HG02759 (cell line): ENCODE results near the gene MCM5.
"Not testable (repeated sequence)": the region's sequence is repeated elsewhere in the genome, so short reads cannot be mapped to it uniquely, and the experiment has no call there.

Experiments used
- ATAC-seq: cut with Tn5 transposase; IDR thresholded peaks from one replicate; pipeline ENCODE4 v1.9.1; 2021; ENCODE audit warnings: mild to moderate bottlenecking, moderate library complexity; ENCODE audit not compliant: unreplicated experiment

MCM5 gene

GRCh38 chr22:35430897-35431322 is 31.0 kb downstream of the MCM5 start:
- ATAC-seq = no peak

- no peak for ATAC-seq
Measured at GRCh38 chr22:35431483-35432227, 31.7 kb downstream of the MCM5 start.

GRCh38 chr22:35432228-35432905 is 32.4 kb downstream of the MCM5 start:
- no peak for ATAC-seq

DNA sequence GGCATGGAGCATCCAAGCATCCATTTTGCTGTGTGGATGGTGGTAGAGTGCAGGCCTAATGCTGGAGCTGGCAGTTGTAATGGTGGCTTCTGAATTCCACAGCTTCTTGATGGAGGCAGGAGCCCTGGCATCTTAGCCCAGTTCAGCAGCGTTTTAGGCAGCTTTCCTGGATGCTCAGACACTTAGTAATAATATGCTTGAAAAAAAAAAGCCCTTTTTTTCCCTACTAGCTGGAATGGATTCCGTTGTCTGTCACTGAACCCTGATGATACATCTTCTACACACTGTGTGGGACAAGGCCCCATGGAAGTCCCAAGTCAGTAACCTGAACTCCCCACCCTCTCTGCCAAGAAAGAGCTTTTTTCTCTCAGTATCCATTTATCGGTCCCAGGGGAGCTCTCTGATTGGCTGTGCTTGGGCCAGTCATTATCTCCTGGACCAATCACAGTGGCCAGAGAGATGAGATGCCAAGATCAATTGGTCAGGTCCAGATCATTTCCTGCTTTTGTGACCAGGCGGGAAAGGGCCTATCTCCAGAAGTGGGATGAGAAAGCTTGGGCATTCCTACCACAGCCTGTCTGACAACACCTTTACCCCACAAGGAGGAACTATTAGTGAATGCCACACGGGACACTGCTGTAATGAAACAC is 34.2 kb downstream of the MCM5 start:
- no peak for ATAC-seq

DNA sequence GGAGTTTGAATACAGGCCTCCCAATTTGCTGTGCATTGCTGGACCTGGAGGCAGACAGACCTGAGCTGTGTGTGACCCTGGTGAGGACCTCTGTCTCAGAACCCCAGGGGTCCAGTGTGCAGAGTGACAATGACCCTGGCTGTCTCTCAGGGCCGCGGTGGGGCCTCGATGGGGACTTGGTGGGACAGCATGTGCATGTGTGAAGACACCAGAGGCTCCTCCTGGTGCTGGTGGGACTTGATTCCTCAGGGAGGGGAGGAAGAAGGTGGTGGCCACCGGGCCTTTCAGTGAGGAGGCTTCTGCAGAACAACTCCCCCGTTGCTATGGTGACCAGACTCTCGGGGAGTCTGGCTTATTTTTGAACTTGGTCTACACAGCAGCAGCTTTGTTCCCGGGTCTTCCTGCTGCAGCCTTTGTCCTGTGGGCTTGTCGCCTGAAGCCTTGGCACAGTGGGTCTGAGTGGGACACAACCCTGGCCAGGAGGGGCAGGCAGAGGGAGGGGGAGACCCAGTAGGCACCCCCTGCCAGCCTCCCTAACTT is 35.3 kb downstream of the MCM5 start:
- ATAC-seq = no peak

GRCh38 chr22:35436421-35436820 is 36.5 kb downstream of the MCM5 start:
- no peak for ATAC-seq

- no peak for ATAC-seq
Measured at GRCh38 chr22:35437049-35437448, 37.1 kb downstream of the MCM5 start.

DNA sequence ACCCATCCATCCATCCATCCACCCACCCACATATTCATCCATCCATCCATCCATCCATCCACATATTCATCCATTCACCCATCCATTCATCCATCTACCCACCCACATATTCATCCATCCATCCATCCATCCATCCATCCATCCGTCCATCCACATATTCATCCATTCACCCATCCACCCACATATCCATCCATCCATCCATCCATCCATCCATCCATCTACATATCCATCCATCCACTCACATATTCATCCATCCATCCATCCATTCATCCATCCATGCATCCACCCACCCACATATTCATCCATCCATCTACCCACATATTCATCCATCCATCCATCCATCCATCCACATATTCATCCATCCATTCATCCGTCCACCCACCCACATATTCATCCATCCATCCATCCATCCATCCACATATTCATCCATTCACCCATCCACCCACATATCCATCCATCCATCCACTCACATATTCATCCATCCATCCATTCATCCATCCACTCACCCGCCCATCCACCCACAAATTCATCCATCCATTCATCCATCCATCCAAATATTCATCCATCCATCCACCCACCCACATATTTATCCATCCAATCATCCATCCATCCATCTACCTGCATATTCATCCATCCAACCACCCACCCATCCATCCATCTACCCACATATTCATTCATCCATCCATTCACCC is 38.9 kb downstream of the MCM5 start:
- ATAC-seq = not testable (repeated sequence)

DNA sequence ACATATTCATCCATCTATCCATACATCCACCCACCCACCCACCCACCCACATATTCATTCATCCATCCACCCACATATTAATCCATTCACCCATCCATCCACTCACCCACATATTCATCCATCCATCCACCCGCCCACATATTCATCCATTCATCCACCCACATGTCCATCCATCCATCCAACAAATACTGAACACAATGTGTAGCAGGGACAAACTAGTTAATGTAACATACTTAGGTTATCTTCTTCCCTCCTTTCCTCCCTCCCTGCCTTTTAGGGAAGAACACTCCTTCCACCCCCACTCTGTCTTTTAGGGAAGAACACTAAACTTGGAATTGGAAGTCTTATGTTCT is 39.4 kb downstream of the MCM5 start:
- ATAC-seq = no peak

DNA sequence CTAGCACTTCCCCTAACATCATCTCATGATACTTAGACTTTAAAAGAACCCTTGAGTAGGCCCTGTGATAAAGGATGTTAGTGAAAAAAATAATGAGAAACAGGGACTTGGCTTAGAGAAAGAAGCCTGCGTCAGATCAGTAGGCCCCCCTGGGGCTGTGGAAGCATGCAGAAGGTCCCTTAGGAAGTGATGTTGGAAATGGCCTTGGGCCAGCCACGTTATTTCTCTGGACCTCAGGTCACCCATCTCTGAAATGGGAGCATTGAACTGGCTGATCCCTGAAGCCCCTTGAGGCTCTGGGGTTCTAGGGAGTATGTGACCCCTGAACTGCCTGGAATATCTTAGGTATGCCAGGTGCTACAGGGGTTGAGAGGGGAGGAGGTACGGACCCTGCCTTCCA is 40.2 kb downstream of the MCM5 start:
- ATAC-seq = no peak

- ATAC-seq = no peak
Measured at GRCh38 chr22:35441489-35442100, 41.7 kb downstream of the MCM5 start.

- ATAC-seq = no peak
Measured at GRCh38 chr22:35442471-35442870, 42.5 kb downstream of the MCM5 start.

DNA sequence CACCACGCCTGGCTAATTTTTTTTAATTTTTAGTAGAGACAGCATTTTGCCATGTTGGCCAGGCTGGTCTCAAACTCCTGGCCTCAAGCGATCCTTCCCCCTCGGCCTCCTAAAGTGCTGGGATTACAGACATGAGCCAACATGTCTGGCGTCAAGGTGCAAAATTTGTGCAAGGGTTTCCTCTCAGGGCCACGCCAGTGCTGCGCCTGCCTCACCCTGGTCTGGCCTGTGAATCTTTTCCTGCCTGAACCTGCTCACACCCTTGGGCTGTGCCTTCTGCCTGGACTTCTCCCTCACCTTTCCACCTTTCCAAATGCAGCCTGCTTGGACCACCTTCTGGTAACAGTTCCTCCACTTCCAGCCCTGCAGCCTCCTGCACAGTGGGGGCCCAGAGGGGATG is 43.4 kb downstream of the MCM5 start:
- ATAC-seq = no peak

GRCh38 chr22:35443790-35444684 is 44.1 kb downstream of the MCM5 start:
- ATAC-seq = no peak

DNA sequence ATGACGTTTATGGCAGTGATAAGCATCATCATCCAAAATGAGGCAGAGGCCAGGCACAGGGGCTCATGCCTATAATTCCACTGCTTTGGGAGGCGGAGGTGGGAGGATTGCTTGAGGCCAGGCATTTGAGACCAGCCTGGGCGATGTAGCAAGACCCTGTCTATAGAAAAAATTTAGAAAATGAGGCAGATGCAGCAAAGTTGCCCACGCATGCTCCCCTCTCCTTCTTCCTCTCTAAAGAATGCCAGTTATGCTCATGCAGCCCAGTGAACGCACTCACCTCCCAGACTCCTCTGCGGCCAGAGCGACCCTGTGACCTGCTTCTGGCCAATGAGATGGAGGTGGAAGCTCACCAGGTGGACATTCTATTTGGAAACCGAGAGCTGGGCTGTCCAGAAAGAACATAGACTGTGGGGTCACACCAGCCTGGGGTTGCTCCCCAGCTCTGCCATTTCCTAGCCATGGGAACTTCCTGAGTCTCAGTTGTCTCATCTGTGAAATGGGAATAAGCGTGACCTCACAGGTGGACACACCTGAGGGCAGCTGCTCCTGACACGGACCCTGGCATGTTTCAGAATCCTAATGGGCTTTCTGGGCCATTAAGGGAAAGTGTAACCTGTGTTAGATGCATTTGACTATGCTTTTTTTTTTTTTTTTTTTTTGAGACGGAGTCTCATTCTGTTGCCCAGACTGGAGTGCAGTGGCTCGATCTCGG is 44.9 kb downstream of the MCM5 start:
- ATAC-seq = no peak

- no peak for ATAC-seq
Measured at GRCh38 chr22:35445933-35446332, 46.0 kb downstream of the MCM5 start.

GRCh38 chr22:35446365-35446764 is 46.4 kb downstream of the MCM5 start:
- no peak for ATAC-seq

GRCh38 chr22:35448523-35448922 is 48.6 kb downstream of the MCM5 start:
- ATAC-seq = no peak
